GM21529 (cell line): Measurements from ENCODE around the gene FUT1.
"Not testable (repeated sequence)": the region's sequence is repeated elsewhere in the genome, so short reads cannot be mapped to it uniquely, and the experiment has no call there.

Experiments used
- ATAC-seq: cut with Tn5 transposase; IDR thresholded peaks from one replicate; pipeline ENCODE4 v1.9.1; 2021; ENCODE audit not compliant: unreplicated experiment

FUT1 gene

DNA sequence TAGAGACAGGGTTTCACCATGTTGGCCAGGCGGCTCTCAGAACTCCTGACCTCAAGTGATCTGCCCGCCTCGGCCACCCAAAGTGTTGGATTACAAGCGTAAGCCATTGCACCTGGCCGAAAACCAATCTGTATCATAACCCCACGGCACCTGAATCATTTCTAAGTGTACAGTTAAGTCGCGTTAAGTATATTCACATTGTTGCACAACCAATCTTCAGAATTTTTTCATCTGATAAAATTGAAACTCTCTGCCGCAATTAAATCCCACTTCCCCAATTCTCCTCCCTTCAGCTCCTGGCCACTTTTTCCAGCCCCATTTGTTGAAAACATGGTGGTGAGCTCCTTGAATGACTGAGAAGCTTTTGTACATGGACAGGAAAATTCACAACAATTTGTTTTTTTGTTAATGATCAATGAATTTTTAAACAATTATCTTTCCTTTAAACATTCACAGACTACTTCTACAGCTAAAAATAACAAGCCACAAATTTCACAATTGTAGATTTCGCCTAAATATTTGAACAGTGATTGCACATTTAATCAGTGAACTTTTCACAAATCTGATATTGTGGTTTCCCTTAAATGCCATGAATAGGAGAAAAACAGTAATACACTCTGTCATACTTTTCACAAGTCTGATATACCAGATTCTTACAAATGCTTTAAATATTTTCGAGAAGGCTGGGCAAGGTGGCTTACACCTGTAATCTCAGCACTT, 16.7 kb upstream of the FUT1 start:
- no peak for ATAC-seq

GRCh38 chr19:48768171-48768753, 15.8 kb upstream of the FUT1 start:
- ATAC-seq: not testable (repeated sequence)

- not testable (repeated sequence) for ATAC-seq
These were observed 13.4 kb upstream of the FUT1 start for GRCh38 chr19:48765816-48766215.

DNA sequence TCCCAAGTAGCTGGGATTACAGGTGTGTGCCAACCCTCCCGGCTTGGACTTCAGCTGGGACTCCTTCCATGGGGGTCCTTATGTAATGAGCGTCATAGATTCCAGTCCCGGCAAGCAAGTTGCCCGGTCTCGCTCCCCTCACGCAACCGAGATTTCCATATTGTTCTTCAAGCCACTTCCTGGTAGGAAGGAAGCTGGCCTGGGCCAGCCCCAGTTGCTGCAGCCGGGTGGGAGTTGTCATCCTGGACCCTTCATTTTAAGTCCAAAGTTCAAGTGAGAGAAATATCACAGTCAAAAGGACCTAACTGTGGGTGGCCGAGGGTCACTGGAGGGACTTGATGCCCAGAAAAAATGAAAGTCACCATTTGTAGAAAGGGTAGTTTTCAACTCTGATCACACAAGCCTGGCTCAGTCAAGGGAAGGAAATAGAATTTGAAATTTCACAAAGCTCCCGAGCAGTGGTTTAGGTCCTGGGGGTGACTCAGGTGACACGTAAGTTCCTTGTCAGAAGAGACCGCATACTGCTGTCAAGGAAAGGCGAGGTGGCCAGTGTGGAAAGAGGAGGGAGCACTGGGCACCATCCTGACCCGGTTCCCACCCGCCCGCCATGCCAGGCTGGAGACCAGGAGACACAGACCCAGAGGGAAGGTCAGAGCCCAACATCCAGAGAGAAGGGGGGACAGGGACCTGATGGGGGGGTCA, 8.2 kb upstream of the FUT1 start:
- ATAC-seq: no peak

DNA sequence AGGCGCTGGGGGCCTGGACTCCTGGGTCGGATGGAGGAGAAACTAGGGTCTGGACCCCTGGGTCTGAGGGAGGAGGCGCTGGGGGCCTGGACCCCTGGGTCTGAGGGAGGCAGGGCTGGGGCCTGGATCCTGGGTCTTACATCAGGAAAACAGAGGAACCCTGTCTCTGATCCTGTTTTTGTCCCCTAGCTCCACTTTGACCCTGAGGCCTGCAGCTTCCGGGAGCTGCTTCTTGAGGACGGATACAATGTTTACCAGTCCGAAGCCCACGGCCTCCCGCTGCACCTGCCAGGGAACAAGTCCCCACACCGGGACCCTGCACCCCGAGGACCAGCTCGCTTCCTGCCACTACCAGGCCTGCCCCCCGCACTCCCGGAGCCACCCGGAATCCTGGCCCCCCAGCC, 5.3 kb upstream of the FUT1 start:
- no peak for ATAC-seq

- no peak for ATAC-seq
These were observed 4.7 kb upstream of the FUT1 start for GRCh38 chr19:48757089-48757675.

DNA sequence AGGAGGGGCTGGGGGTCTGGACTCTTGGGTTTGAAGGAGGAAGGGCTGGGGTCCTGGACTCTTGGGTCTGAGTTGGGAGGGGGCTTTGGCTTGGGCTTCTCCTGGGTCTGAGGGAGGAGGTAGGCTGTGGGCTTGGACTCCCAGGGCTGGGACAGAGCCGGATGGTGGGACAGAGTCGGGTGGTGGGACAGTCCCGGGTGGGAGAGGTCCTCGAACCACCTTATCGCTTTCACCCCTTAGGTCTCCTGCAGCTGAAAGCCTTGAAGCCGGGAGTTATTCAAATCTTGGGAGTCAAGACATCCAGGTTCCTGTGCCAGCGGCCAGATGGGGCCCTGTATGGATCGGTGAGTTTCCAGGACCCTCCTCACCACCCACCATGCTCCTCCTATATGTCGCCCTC, 4.2 kb upstream of the FUT1 start:
- ATAC-seq: no peak

GRCh38 chr19:48756212-48756611, 3.8 kb upstream of the FUT1 start:
- no peak for ATAC-seq

GRCh38 chr19:48755787-48756186, 3.3 kb upstream of the FUT1 start:
- ATAC-seq: no peak

GRCh38 chr19:48755084-48755641, 2.7 kb upstream of the FUT1 start, which contains the start of gene FGF21:
Gene FGF21, plus strand, starts transcription at chr19:48755524. Its CDS starts 713 bp downstream, at chr19:48756237.
- ATAC-seq: no peak

GRCh38 chr19:48751845-48752495, 471 bp downstream of the FUT1 start:
- no peak for ATAC-seq

DNA sequence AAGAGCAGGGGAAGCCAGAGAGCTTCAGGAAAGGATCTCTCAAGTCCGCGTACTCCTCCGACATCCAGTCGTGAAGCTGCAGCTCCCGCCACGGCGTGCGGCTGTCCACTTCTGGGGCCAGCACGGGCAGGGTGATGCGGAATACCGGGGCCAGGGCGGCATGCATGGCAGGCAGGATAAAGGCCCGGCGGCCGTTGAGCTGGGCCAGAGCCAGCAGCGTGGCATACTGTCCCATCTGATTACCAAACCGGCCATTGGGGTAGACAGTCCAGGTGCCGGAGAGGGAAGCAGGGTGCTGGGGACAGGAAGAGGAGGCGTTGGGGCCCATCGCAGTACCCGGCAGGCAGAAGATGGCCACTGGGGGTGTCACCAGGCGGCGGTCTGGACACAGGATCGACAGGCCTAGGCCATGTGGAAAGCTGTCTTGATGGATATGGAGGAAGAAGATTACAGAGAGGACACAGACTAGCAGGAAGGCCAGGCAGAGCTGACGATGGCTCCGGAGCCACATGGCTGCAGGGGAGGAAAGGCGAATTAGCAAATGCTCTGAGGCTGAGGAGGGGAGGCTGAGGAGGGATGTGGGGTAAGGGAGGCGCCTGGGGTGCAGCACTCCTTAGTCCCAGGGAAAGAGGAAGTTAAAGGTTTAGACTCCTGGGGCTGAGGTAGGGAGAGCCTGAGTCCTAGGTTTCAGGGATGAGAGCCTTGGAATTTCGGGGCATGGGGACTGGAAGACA, 1.5 kb downstream of the FUT1 start:
- no peak for ATAC-seq

DNA sequence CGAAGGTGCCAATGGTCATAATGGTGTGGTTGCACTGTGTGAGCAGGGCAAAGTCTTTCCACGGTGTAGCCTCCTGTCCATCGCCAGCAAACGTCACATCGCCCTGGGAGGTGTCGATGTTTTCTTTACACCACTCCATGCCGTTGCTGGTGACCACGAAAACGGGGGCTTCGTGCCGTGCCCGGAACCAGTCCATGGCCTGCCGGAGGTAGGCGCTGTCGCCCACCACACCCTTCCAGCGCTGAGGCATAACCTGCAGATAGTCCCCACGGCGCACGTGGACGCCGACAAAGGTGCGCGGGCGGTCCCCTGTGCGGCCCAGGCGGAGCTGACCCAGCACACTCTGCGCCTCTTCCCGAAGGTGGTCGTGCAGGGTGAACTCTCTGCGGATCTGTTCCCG, 2.1 kb downstream of the FUT1 start:
- ATAC-seq: no peak

GRCh38 chr19:48749571-48750198, 2.8 kb downstream of the FUT1 start:
- no peak for ATAC-seq

DNA sequence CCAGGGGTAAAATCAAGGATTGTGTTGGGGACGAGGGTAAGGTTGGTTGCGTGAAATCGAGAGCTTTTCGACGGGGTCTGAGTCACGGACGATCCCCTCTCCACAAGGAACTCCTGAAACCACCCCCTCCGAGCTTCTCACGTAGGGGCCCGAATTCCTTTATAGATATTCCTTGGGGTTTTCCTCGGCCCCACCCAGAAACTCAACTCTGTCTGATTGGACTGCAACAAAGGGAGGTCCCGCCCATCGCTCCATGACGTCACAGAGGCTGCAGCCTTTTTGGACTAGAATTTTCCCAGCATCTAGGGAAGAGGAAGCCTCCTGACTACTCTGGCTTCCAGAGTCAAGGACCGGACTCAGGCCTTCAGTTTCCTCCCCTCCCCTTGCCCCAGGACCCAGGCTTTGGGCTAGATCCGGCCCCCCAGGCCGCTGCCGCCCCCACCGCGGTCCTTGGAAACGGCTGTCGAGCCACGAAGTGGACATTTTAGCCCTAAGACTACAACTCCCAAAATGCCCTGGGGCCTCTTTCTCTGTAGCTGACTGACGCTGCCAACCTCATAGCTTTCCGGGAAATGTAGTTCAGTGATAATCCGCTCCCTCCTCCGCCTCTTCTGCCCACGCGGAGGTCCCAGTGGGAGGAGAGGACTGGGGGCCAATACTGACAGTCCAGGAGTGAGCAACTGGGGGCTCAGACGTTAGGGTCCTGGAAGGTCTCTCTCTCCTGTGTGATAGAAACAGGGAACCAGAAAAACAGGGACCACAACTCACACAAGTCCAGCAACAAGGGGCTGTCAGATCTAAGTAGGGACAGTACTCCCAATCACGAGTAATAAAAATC, 5.5 kb downstream of the FUT1 start, which contains the start of gene IZUMO1:
Gene IZUMO1 (minus strand): TSS at position 172 of the 838 bp plus-strand sequence. CDS start 1,050 bp downstream, outside the sequence.
- no peak for ATAC-seq

- no peak for ATAC-seq
These were observed 6.3 kb downstream of the FUT1 start for GRCh38 chr19:48746110-48746509.

- no peak for ATAC-seq
These were observed 7.0 kb downstream of the FUT1 start for GRCh38 chr19:48745208-48745995.

- ATAC-seq: no peak
These were observed 10.3 kb downstream of the FUT1 start for GRCh38 chr19:48742096-48742495.
